HG02678 (cell line): Measurements from ENCODE around the gene NFATC4.

Source experiments
- ATAC-seq: cut with Tn5 transposase; IDR thresholded peaks from one replicate; pipeline ENCODE4 v1.9.1; 2021; ENCODE audit warnings: mild to moderate bottlenecking, moderate library complexity; ENCODE audit not compliant: unreplicated experiment

NFATC4 gene

DNA sequence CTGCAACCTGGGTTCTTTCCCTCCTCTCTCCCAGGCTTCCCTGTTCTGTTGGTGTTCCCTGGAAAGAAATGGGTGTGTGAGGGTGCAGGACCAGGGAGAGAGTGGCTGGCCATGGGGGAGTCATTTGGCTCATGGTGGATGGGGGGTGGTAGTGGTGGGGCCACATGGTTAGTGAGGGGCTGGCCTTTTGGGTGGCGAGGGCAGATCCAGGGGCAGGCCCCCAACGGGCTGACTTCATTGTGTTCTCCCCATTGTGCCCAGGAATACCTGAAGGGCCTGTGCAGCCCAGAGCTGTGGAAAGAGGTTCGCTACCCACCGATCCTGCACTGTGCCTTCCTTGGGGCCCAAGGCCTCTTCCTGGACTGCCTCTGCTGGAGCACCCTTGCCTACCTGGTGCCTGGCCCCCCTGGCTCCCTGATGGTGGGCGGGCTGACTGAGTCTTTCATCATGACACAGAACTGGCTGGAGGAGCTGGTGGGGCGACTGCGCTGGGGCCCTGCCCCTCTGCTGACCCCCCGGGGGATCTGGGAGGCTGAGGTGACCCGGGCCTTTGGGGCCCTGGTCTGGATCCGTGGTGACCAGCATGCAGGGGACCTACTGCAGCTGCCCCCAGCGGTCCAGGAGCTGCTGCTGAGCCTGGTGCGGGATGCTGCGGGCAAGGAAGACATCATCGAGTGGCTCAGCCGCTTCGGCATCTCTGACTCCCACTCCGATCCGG, 39.8 kb downstream of the NFATC4 start:
- ATAC-seq: no peak

DNA sequence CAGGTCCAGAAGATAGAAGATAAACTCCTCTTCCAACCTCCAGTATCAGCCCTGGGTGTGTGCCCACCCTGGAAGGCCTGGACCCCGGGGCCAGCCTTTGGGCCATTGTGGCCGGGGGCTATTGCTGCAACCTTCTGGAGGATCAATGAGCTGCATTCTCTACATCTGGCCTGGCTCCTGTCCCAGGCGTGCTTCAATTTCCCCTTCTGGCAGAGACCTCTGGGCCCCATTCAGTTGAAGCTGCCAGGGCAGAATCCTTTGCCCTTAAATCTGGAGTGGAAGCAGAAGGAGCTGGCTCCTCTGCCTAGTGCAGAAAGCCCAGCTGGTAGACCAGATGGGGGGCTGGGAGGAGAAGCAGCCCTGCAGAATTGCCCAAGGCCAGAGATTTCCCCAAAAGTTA, 40.8 kb downstream of the NFATC4 start:
- ATAC-seq: no peak

DNA sequence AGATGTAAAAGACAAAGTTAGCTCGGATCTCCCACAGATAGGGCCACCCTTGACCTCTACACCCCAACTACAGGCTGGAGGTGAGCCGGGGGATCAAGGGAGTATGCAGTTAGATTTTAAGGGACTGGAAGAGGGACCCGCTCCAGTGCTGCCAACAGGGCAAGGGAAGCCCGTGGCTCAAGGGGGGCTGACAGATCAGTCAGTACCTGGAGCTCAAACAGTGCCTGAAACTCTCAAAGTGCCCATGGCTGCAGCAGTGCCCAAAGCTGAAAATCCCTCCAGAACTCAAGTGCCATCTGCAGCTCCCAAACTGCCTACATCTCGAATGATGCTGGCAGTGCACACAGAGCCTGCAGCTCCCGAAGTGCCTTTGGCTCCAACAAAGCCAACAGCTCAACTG, 41.2 kb downstream of the NFATC4 start:
- no peak for ATAC-seq

DNA sequence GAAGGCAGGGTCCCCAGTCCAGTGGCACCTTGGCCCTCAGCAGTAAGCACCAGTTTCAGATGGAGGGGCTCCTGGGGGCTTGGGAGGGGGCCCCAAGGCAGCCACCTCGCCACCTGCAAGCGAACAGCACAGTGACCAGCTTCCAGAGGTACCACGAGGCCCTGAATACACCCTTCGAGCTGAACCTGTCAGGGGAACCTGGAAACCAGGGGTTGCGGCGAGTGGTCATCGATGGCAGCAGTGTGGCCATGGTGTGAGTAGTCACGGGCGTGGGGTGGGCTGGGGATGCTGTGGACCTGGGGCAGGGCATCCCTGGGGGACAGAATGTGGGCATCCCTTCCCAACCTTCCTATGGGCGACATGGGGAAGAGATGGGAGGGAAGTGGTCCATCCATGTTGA, 42.0 kb downstream of the NFATC4 start:
- no peak for ATAC-seq

DNA sequence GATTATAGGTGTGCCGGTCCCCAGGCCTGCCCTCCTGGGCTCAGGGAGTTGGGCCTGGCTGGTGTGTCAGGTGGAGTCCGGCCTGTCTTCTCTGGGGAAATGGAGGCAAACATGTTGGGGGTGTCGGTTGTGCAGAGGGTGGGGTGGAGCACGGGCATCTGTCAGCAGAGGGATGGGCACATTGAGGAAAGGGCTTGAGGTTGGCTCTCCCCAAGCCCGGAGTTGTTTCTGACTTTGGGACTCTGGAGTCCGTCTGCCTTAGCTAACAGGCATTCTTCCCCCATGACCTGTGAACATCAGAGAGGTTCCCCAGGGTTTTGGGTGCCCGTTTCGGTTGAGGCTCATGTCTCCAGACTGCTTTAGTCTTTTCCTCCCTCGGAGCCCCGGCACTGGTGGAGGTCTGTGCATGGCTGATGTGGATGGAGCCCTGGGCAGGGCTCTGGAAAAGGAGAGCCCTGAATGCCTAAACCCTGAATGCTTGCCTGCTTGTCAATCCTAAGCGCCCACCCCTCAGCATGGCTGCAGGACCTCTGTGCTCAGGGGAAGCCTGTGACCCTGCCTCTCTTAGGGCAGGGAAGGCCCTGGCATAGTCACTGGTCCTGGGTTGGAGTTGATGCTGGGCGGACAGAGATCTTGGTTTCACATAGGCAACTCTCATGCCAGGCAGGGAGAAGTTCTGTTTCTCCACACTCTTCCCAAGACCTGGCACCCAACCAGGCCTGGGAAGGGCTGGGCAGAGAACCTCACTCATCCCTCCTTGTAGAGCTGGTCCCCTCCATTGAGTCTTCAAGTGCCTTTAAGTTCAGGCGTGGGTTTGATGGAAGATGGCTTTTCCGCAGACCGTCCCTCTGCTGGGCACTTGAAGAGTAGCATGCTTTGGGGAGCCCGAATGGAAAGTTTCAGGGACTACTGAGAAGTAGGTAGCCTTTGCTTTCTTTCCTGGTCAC, 43.7 kb downstream of the NFATC4 start:
- ATAC-seq: no peak

GRCh38 chr14:24414077-24414476, 46.1 kb downstream of the NFATC4 start:
- ATAC-seq: no peak

DNA sequence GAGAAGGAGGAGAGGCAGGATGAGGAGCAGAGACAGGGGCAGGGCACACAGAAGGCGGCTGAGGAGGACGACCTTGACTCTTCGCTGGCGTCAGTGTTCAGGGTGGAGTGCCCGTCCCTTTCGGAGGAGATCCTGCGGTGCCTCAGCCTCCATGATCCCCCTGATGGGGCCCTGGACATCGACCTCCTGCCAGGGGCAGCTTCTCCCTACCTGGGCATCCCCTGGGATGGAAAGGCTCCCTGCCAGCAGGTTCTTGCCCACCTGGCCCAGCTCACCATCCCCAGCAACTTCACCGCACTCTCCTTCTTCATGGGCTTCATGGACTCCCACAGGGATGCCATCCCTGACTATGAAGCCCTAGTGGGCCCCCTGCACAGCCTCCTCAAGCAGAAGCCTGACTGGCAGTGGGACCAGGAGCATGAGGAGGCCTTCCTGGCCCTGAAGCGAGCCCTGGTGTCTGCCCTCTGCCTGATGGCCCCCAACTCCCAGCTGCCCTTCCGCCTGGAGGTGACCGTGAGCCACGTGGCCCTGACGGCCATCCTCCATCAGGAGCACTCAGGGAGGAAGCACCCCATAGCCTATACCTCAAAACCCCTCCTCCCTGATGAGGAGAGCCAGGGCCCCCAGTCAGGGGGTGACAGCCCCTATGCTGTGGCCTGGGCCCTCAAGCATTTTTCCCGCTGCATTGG, 46.9 kb downstream of the NFATC4 start:
- no peak for ATAC-seq

DNA sequence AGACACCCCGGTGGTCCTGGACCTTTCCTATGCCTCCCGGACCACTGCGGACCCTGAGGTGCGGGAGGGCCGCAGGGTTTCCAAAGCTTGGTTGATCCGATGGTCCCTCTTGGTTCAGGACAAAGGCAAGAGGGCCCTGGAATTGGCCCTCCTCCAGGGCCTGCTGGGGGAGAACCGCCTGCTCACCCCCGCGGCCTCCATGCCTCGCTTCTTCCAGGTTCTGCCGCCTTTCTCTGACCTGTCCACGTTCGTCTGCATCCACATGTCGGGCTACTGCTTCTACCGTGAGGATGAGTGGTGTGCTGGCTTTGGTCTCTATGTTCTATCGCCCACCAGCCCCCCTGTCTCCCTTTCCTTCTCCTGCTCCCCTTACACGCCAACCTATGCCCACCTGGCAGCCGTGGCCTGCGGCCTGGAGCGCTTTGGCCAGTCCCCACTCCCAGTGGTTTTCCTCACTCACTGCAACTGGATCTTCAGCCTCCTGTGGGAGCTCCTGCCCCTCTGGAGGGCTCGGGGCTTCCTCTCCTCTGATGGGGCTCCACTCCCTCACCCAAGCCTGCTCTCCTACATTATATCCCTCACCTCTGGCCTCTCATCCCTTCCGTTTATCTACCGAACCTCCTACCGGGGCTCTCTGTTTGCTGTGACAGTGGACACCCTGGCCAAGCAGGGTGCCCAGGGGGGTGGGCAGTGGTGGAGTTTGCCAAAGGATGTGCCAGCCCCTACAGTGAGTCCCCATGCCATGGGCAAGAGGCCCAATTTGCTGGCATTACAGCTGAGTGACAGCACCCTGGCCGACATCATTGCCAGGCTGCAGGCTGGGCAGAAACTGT, 47.7 kb downstream of the NFATC4 start:
- no peak for ATAC-seq

- no peak for ATAC-seq
These were observed 48.4 kb downstream of the NFATC4 start for GRCh38 chr14:24416254-24416931.

DNA sequence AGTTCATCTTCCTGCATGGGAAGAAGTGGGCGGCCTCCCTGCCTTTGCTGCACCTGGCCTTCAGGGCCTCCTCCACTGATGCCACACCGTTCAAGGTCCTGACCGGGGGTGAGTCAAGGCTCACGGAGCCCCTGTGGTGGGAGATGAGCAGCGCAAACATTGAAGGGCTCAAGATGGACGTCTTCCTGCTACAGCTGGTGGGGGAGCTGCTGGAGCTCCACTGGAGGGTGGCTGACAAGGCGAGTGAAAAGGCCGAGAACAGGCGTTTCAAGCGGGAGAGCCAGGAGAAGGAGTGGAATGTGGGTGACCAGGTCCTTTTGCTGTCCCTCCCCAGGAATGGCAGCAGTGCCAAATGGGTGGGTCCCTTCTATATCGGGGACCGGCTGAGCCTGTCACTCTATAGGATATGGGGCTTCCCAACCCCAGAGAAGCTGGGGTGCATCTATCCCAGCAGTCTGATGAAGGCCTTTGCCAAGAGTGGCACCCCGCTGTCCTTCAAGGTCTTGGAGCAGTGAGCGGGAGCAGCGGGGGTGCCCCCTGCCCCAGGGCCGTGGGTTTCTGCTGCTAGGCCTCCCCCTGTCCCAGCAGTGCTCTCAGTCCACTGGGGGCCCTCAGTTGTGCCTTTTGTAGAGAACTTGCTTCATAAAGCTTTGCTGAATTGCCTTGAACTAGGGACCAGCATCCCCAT, 49.1 kb downstream of the NFATC4 start:
- ATAC-seq: no peak

DNA sequence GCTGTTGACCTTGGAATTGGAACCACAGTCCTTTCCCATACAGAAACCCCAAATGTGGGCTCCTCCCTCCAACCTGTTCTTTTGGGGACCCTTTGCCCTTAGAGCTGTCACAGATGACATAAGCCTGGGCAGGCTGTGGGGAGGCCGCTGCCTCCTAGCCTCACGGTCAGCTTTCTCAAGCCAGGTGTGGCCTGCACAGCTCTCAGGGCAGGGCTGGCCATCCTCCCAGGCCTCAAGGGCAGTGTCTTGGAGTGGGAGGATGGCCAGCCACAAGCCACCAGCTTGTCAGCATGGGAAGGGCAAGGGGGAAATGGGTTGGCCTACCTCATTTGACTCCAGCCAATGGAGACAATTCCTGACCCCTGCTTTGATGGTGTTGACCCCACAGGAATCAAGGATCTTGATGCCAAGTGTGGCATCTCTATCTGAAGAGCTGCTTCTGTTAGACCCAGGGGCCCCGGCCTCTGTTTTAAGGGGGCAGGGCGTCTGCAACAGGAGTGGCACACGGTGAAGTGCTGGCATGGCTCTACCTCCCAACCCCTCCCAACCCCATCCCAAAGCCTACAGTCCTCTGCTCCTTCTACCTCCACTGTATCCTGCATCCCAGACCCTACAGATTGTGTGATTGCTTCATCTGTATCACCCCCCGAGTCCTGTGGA, 50.0 kb downstream of the NFATC4 start:
- no peak for ATAC-seq

DNA sequence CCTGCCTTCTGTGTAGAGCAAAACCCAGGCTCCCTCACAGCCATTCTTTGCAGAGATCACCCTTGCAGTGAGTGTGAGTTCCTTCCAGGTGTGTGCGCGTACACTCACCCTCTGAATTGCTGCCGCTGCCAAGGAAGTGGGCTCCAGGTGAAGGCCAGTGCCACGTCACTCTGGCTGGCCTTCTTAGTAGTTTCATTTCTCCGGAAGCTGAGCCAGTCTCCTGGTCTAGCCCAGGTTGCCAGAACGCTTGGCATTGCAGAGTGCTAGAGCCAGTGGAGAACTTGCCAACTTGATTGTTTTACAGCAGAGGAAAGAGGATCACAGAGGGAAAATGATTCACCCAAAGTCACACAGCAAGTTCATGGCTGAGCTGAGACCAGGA, 50.5 kb downstream of the NFATC4 start:
- ATAC-seq: no peak

- ATAC-seq: peak; percentile 45
These were observed 54.3 kb downstream of the NFATC4 start for GRCh38 chr14:24422261-24422660.

- no peak for ATAC-seq
These were observed 55.0 kb downstream of the NFATC4 start for GRCh38 chr14:24422694-24423601.

DNA sequence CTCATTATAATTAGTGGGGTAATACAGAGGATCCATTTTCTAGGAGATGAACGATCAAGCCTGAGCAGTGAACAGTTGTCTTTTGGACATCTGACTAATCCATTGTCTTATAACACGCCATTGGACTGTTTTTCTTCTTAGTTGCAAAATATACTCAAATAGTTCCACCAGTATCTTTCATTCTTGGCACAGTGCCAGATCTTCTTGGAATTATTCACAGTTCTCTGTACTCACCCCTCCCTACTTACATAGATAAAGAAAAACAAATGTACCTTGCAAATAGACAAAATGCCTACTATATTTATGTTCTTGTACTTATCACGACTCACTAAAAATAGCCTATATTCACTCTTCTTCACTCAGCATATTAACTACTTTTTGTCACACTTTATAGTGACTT, 57.7 kb downstream of the NFATC4 start:
- no peak for ATAC-seq

DNA sequence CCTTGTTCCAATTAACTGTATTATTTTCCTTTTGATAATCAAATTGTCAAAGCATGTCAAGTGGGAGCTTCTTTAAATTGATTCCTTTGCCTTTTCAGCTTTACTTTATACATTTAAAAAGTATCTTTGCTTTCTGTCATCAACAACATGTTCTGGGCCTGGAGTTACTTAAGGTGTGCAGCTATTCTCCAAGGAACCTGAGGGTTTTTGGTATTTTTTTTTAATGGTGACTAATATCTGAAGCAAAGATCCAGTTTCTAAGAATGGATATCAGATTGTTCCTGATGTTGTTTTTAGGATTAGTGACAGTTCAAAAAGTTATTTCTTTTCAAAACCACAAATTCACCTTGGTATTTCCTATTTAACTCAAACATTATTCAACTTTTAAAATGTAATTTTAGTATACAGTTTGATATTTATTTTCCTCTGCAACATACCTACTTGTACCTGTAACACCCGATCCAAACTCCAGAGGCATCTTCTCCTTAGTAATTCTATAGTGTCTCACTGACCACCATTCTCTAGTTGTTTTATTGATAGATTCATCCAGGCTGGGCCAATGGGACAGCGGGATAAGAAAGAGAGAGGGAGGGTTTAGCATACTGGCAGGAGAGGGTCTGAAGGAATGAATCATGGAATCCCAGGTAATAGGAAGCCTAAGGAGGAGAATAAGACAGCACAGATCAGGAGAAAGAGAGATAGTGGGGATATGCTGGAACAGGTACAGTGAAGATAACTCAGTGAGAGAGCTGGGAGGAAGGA, 58.3 kb downstream of the NFATC4 start:
- no peak for ATAC-seq

GRCh38 chr14:24426912-24427536, 59.0 kb downstream of the NFATC4 start:
- ATAC-seq: no peak
